CD14-positive monocyte (primary cell): ENCODE results near the gene GALT. TPM values are rescaled to one million over a fixed set of nuclear protein-coding genes. Genes with fewer than 3 reads are reported as not detected.

Source experiments
- DNase-seq, 3 donors: peaks; one replicate each; pipeline ENCODE4 v3.0.0-alpha.2; 2011 to 2022
- H2AFZ ChIP-seq: 2 replicates; pipeline ENCODE4 v1.6.0; 2012; ENCODE audit warnings: mild to moderate bottlenecking, low read depth, low read length, inconsistent platforms; ENCODE audit not compliant: insufficient read depth, poor library complexity, severe bottlenecking
- H3K27ac ChIP-seq, 2 donors: 1 replicate in 1 of 2; 2 replicates in 1 of 2; pipeline ENCODE4 v1.5.1; 2012 to 2013; ENCODE audit warnings: low read length in 2 of 2, control low read depth in 1 of 2, inconsistent platforms in 1 of 2, low read depth in 1 of 2, mild to moderate bottlenecking in 1 of 2
- H3K27me3 ChIP-seq, 2 donors: one replicate each; pipeline versions ENCODE4 v1.6.0 to v1.6.1; 2011 to 2013; ENCODE audit warnings: low read length in 2 of 2; ENCODE audit not compliant: control insufficient read depth in 2 of 2, insufficient read depth in 2 of 2
- H3K36me3 ChIP-seq, 2 donors: replicated peaks in 1 of 2; 1 replicate in 1 of 2; 2 replicates in 1 of 2; pipeline versions ENCODE4 v1.5.1 to v1.6.1; 2012 to 2013; ENCODE audit warnings: low read length in 2 of 2, control low read depth in 1 of 2, inconsistent platforms in 1 of 2, mild to moderate bottlenecking in 1 of 2; ENCODE audit not compliant: insufficient read depth in 2 of 2, control insufficient read depth in 1 of 2
- H3K4me1 ChIP-seq, 2 donors: 1 replicate in 1 of 2; 2 replicates in 1 of 2; pipeline versions ENCODE4 v1.5.1 to v1.6.1; 2012 to 2013; ENCODE audit warnings: low read length in 2 of 2, control low read depth in 1 of 2, inconsistent platforms in 1 of 2, mild to moderate bottlenecking in 1 of 2, moderate library complexity in 1 of 2; ENCODE audit not compliant: insufficient read depth in 2 of 2, control insufficient read depth in 1 of 2
- H3K4me2 ChIP-seq: replicated peaks from 2 replicates; pipeline ENCODE3; 2012; ENCODE audit warnings: low read length, moderate library complexity, mild to moderate bottlenecking; ENCODE audit not compliant: poor library complexity, severe bottlenecking; ENCODE audit errors: extremely low read depth
- H3K4me3 ChIP-seq, 3 experiments: fragments of 200-600 bp in 1 of 3; sonication (generic) in 1 of 3; replicated peaks in 1 of 3; 1 replicate in 2 of 3; 2 replicates in 1 of 3; pipeline ENCODE4 v1.5.1; 2011 to 2013; ENCODE audit warnings: low read length in 3 of 3, mild to moderate bottlenecking in 3 of 3, control low read depth in 2 of 3, low read depth in 2 of 3, inconsistent platforms in 1 of 3, moderate library complexity in 1 of 3
- H3K79me2 ChIP-seq: 2 replicates; pipeline ENCODE4 v1.6.0; 2012; ENCODE audit warnings: mild to moderate bottlenecking, control low read depth, inconsistent platforms, low read length, moderate library complexity; ENCODE audit not compliant: insufficient read depth
- H3K9ac ChIP-seq: 2 replicates; pipeline ENCODE4 v1.6.0; 2017; ENCODE audit warnings: low read length, mild to moderate bottlenecking; ENCODE audit not compliant: insufficient read depth, poor library complexity, severe bottlenecking
- H3K9me3 ChIP-seq, 2 donors: replicated peaks in 1 of 2; 1 replicate in 1 of 2; 2 replicates in 1 of 2; pipeline versions ENCODE4 v1.5.1 to v1.6.1; 2012 to 2013; ENCODE audit warnings: low read length in 2 of 2, control low read depth in 1 of 2; ENCODE audit not compliant: control insufficient read depth in 1 of 2, insufficient read depth in 1 of 2
- H4K20me1 ChIP-seq: 2 replicates; pipeline ENCODE4 v1.6.0; 2012; ENCODE audit warnings: mild to moderate bottlenecking, low read length, control low read depth, moderate library complexity; ENCODE audit not compliant: insufficient read depth
- H3K27ac Mint-ChIP-seq, 7 donors: one replicate each; pipeline ENCODE4 v1.8.0; 2020; ENCODE audit warnings: mild to moderate bottlenecking in 7 of 7, mixed read lengths in 7 of 7, moderate library complexity in 6 of 7, inconsistent platforms in 2 of 7
- H3K27me3 Mint-ChIP-seq, 3 donors: one replicate each; pipeline ENCODE4 v1.8.0; 2021 to 2022; ENCODE audit warnings: low read depth in 3 of 3, mild to moderate bottlenecking in 3 of 3, mixed read lengths in 3 of 3, moderate library complexity in 3 of 3, inconsistent platforms in 1 of 3
- H3K36me3 Mint-ChIP-seq, 2 donors: one replicate each; pipeline ENCODE4 v1.8.0; 2020; ENCODE audit warnings: mixed read lengths in 2 of 2, inconsistent platforms in 1 of 2, mild to moderate bottlenecking in 1 of 2
- H3K4me1 Mint-ChIP-seq: one replicate; pipeline ENCODE4 v1.8.0; 2020; ENCODE audit warnings: mild to moderate bottlenecking, mixed read lengths
- H3K4me3 Mint-ChIP-seq, 2 donors: one replicate each; pipeline ENCODE4 v1.8.0; 2020; ENCODE audit warnings: mild to moderate bottlenecking in 2 of 2, mixed read lengths in 2 of 2, moderate library complexity in 1 of 2
- H3K9me3 Mint-ChIP-seq, 7 donors: one replicate each; pipeline ENCODE4 v1.8.0; 2020 to 2022; ENCODE audit warnings: mixed read lengths in 7 of 7, mild to moderate bottlenecking in 6 of 7, moderate library complexity in 6 of 7, inconsistent platforms in 2 of 7
- CTCF ChIP-seq: fragments of 200-600 bp; IDR thresholded peaks from one replicate; pipeline ENCODE4 v1.8.0; 2022; ENCODE audit warnings: antibody characterized with exemption, mild to moderate bottlenecking
- WGBS: methylation state at CpG from one replicate; pipeline ENCODE4 v1.1.5; 2013; ENCODE audit warnings: missing lambda C conversion rate; ENCODE audit not compliant: insufficient coverage; 5-methylcytosine and 5-hydroxymethylcytosine counted together
- intact Hi-C, 2 donors: fragments of 100-400 bp; cut with micrococcal nuclease; formaldehyde crosslinking; loops; one replicate each; pipeline versions ENCODE4 v1.15.0 to v1.15.1; 2023
- polyA plus RNA-seq, 3 donors: library from polyadenylated mRNA; depleted of rRNA in 1 of 3; unstranded in 2 of 3; stranded (reverse) in 1 of 3; fragments of 300-500 nt in 2 of 3; fragments of >200 nt in 1 of 3; fragmentation: Illumina TruSeq in 2 of 3; gene quantifications; 1 replicate in 2 of 3; 2 replicates in 1 of 3; pipeline ENCODE4 v1.2.3, GENCODE V29; 2012 to 2021

GALT gene
- polyA plus RNA-seq, 3 donors: 25.6 to 103 (median 26.9) TPM

GRCh38 chr9:34627716-34628655, 18.5 kb upstream of the GALT start:
- Histone ChIP-seq H3K9ac (no peak overlapping the region), H3K36me3 (no peaks in the 10 kb centered on the region), H3K4me1 (peaks cover 0 to 13% of the 10 kb centered on the region in 2 donors), H3K9me3 (peaks cover 0 to 32% of the 10 kb centered on the region in 2 donors), H4K20me1 (no peaks in the 10 kb centered on the region), H2AFZ (no peak overlapping the region), H3K27me3 (peaks cover 73 to 92% of the 10 kb centered on the region in 2 donors), H3K79me2 (no peaks in the 10 kb centered on the region), H3K4me2 (peak overlapping the region; percentile 45), H3K4me3 (no peak overlapping the region), H3K27ac (no peak overlapping the region)
- Mint-ChIP-seq H3K4me1 (peaks cover 18% of the 10 kb centered on the region), H3K4me3 (peak overlapping the region; percentile 50 to 88), H3K36me3 (peaks cover 5 to 9% of the 10 kb centered on the region in 2 donors), H3K27ac (no peak overlapping the region), H3K9me3 (peaks cover 0 to 34% (median 9%) of the 10 kb centered on the region in 7 donors), H3K27me3 (peaks cover 83 to 97% (median 94%) of the 10 kb centered on the region in 3 donors)
- intact Hi-C loops: no loop called here
- DNase-seq: no peak
- WGBS: 29% methylated on average over 16 of the region's 20 CpGs
- TF ChIP-seq CTCF: no peak

- peak within 1 kb of the TSS; percentile 70 to 88 for H3K4me3 Mint-ChIP-seq
- Histone ChIP-seq H3K4me3 (peak within 1 kb of the TSS in 1 of 3 experiments; percentile 29), H3K79me2 (no peaks in the 10 kb centered on the region), H3K27me3 (peaks cover 66 to 83% of the 10 kb centered on the region in 2 donors), H3K4me1 (peaks cover 0 to 10% of the 10 kb centered on the region in 2 donors), H3K36me3 (no peaks in the 10 kb centered on the region), H4K20me1 (no peaks in the 10 kb centered on the region), H3K4me2 (peak within 1 kb of the TSS; percentile 45), H3K27ac (no peak within 1 kb of the TSS), H3K9ac (no peak within 1 kb of the TSS), H2AFZ (no peak within 1 kb of the TSS), H3K9me3 (peaks cover 0 to 26% of the 10 kb centered on the region in 2 donors)
- under 1% methylated on average over 66 of the region's 69 CpGs for WGBS
- no peak for TF ChIP-seq CTCF
- intact Hi-C loops: no loop called here
- DNase-seq: no peak
- H3K4me1 Mint-ChIP-seq: peaks cover 16% of the 10 kb centered on the region
- peaks cover 76 to 88% (median 86%) of the 10 kb centered on the region in 3 donors for H3K27me3 Mint-ChIP-seq
- peaks cover 0 to 29% (median 5%) of the 10 kb centered on the region in 7 donors for H3K9me3 Mint-ChIP-seq
- H3K27ac Mint-ChIP-seq: no peak within 1 kb of the TSS
- H3K36me3 Mint-ChIP-seq: peaks cover 2 to 7% of the 10 kb centered on the region in 2 donors
Measured at GRCh38 chr9:34628656-34629490, 17.6 kb upstream of the GALT start, which contains the start of gene ARID3C. Gene ARID3C (minus strand): TSS chr9:34629066. CDS start chr9:34628014, 1,052 bp downstream.
